ENCODE results near the gene KLF16.

KLF16 gene

GRCh38 chr19:1816530-1817298, 46.7 kb downstream of the KLF16 start:
- Histone ChIP-seq H3K27ac (no peak overlapping the region), H3K4me3 (no peak overlapping the region)

- H3K4me3 ChIP-seq, result no peak overlapping the region
- no peak overlapping the region for H3K27ac ChIP-seq
Measured at GRCh38 chr19:1815605-1816529, 47.5 kb downstream of the KLF16 start.

- no peak overlapping the region for H3K4me3 ChIP-seq
- H3K27ac ChIP-seq, result no peak overlapping the region
Measured at GRCh38 chr19:1814833-1815604, 48.4 kb downstream of the KLF16 start.

GRCh38 chr19:1814391-1814790, 49.0 kb downstream of the KLF16 start:
- Histone ChIP-seq H3K4me3 (no peak overlapping the region), H3K27ac (no peak overlapping the region)

- peak overlapping the region; percentile 25 to 54 (median 45) for H3K4me3 ChIP-seq
- H3K27ac ChIP-seq, result peak overlapping the region in 13 of 21 experiments; percentile 16 to 78 (median 58)
Measured at GRCh38 chr19:1813192-1814182, 49.9 kb downstream of the KLF16 start.

- peak overlapping the region in 19 of 21 experiments; percentile 35 to 78 (median 58) for H3K27ac ChIP-seq
- peak overlapping the region; percentile 25 to 54 (median 45) for H3K4me3 ChIP-seq
Measured at GRCh38 chr19:1812426-1813191, 50.8 kb downstream of the KLF16 start.

- peak within 1 kb of the TSS in 20 of 21 experiments; percentile 5 to 78 (median 60) for H3K27ac ChIP-seq
- H3K4me3 ChIP-seq, result peak within 1 kb of the TSS; percentile 25 to 54 (median 45)
Measured at GRCh38 chr19:1811942-1812425, 51.4 kb downstream of the KLF16 start, which contains the start of gene ATP8B3. TSS of gene ATP8B3 (minus strand) at chr19:1812276. CDS start at chr19:1811736, 540 bp downstream.

- Histone ChIP-seq H3K4me3 (peak overlapping the region; percentile 25 to 54 (median 45)), H3K27ac (peak overlapping the region in 18 of 21 experiments; percentile 5 to 78 (median 62))
Measured at GRCh38 chr19:1811472-1811894, 51.9 kb downstream of the KLF16 start.

- no peak overlapping the region for H3K27ac ChIP-seq
Measured at GRCh38 chr19:1810439-1811160, 52.8 kb downstream of the KLF16 start.

GRCh38 chr19:1809678-1810077, 53.7 kb downstream of the KLF16 start:
- Histone ChIP-seq H3K4me3 (no peak overlapping the region), H3K27ac (no peak overlapping the region)

More at GRCh38 chr19:1810439-1811160, 52.8 kb downstream of the KLF16 start:
- no peak overlapping the region for H3K4me3 ChIP-seq

- H3K4me3 ChIP-seq, result no peak overlapping the region
- H3K27ac ChIP-seq, result no peak overlapping the region
Measured at GRCh38 chr19:1808395-1808731, 55.0 kb downstream of the KLF16 start.

GRCh38 chr19:1807695-1808394, 55.5 kb downstream of the KLF16 start:
- H3K27ac ChIP-seq, result no peak overlapping the region
- H3K4me3 ChIP-seq, result no peak overlapping the region

- Histone ChIP-seq H3K27ac (no peak overlapping the region), H3K4me3 (no peak overlapping the region)
Measured at GRCh38 chr19:1807030-1807694, 56.2 kb downstream of the KLF16 start.

GRCh38 chr19:1806184-1807029, 57.0 kb downstream of the KLF16 start:
- Histone ChIP-seq H3K27ac (no peak overlapping the region), H3K4me3 (no peak overlapping the region)

Measured in skin epidermis (tissue), 12 donors.